PC-9 (cell line): ENCODE measurements around the gene DISC1. TPM values are rescaled to one million over a fixed set of nuclear protein-coding genes. Genes with fewer than 3 reads are reported as not detected.

Source experiments
- BruUV-seq: library from RNA; stranded (reverse); fragments of 400-500 nt; replicated peaks from 2 replicates; lab custom pipeline; 2021; lab: Mats Ljungman, UMichigan
- CTCF ChIA-PET: fragments of 300-600 bp; sonication (Branson Sonifier 250); formaldehyde crosslinking; loops from one replicate; lab custom pipeline; 2022; ENCODE audit warnings: antibody characterized with exemption; lab: Charles Lee
- POLR2A ChIA-PET: fragments of 300-600 bp; sonication (Branson Sonifier 250); formaldehyde crosslinking; loops from one replicate; lab custom pipeline; 2022; ENCODE audit warnings: antibody characterized with exemption; ENCODE audit not compliant: unreplicated experiment; lab: Charles Lee
- DNase-seq, 2 experiments: peaks; one replicate each; pipeline versions ENCODE4 v3.0.0 to v3.0.0-alpha.2; 2015 to 2022; ENCODE audit warnings: mixed read lengths in 1 of 2
- H2AFZ ChIP-seq: fragments of 200-600 bp; sonication (generic); 2 replicates; pipeline ENCODE4 v1.8.1; 2017; ENCODE audit warnings: antibody characterized with exemption
- H3F3A ChIP-seq: fragments of 200-600 bp; sonication (generic); 2 replicates; pipeline ENCODE4 v1.8.1; 2017; ENCODE audit warnings: antibody characterized with exemption, mild to moderate bottlenecking, low read depth; ENCODE audit not compliant: insufficient read depth
- H3K27ac ChIP-seq: fragments of 200-600 bp; sonication (generic); 2 replicates; pipeline ENCODE4 v1.6.1; 2016; ENCODE audit warnings: mixed run types
- H3K27me3 ChIP-seq: fragments of 200-600 bp; sonication (generic); 2 replicates; pipeline ENCODE4 v1.6.1; 2016; ENCODE audit warnings: low read depth, mixed run types; ENCODE audit not compliant: insufficient read depth
- H3K36me3 ChIP-seq: fragments of 200-600 bp; sonication (generic); 2 replicates; pipeline ENCODE4 v1.6.1; 2016; ENCODE audit warnings: low read depth, mixed run types
- H3K4me1 ChIP-seq: fragments of 200-600 bp; sonication (generic); replicated peaks from 2 replicates; pipeline ENCODE4 v1.6.1; 2016; ENCODE audit warnings: mixed run types; ENCODE audit not compliant: insufficient read depth
- H3K4me2 ChIP-seq: fragments of 200-600 bp; sonication (generic); 2 replicates; pipeline ENCODE4 v1.6.1; 2017; ENCODE audit warnings: mixed run types
- H3K4me3 ChIP-seq: fragments of 200-600 bp; sonication (generic); 2 replicates; pipeline ENCODE4 v1.6.1; 2016; ENCODE audit warnings: mixed run types
- H3K79me2 ChIP-seq: fragments of 200-600 bp; sonication (generic); 2 replicates; pipeline ENCODE4 v1.6.1; 2017; ENCODE audit warnings: low read depth, mixed run types
- H3K9me2 ChIP-seq: fragments of 200-600 bp; sonication (generic); 2 replicates; pipeline ENCODE4 v1.8.1; 2017; ENCODE audit warnings: mild to moderate bottlenecking; ENCODE audit not compliant: insufficient read depth
- H3K9me3 ChIP-seq: fragments of 200-600 bp; sonication (generic); 2 replicates; pipeline ENCODE4 v1.8.1; 2016; ENCODE audit warnings: low read depth; ENCODE audit not compliant: insufficient read depth
- H4K20me1 ChIP-seq: fragments of 200-600 bp; sonication (generic); 2 replicates; pipeline ENCODE4 v1.8.1; 2017; ENCODE audit not compliant: insufficient read depth
- CTCF ChIP-seq: fragments of 200-600 bp; sonication (generic); conservative IDR thresholded peaks from 2 replicates; pipeline ENCODE4 v1.6.1; 2017; ENCODE audit warnings: mixed run types, antibody characterized with exemption, mild to moderate bottlenecking, moderate library complexity
- EZH2 ChIP-seq: fragments of 200-600 bp; sonication (generic); IDR thresholded peaks from 2 replicates; pipeline ENCODE4 v1.8.0; 2017; ENCODE audit warnings: antibody characterized with exemption, low read depth
- intact Hi-C: fragments of 100-400 bp; cut with micrococcal nuclease; formaldehyde crosslinking; loops from one replicate; pipeline ENCODE4 v1.10.0; 2022; ENCODE audit not compliant: unreplicated experiment
- total RNA-seq: library from RNA; stranded (reverse); gene quantifications from 2 replicates; pipeline ENCODE4 v1.2.3, GENCODE V29; 2021

The DISC1 gene
- total RNA-seq, 1 experiment from 2014 or later: 7.4 TPM

GRCh38 chr1:231601824-231602672 lies 24.5 kb upstream of the DISC1 start:
- no peak overlapping the region for H3K4me2 ChIP-seq
- H3K9me3 ChIP-seq: no peaks in the 10 kb centered on the region
- intact Hi-C loops: loop anchor here (5.0 to 10.0 kb wide), 3 partner anchors 390 to 967 kb away; no protein-coding TSS in a partner anchor
- POLR2A ChIA-PET: interaction anchor here (0.6 kb wide), 2 partner anchors 195 to 264 kb away, joined by 7 to 9 read pairs; partner anchors contain the start of genes EXOC8 and SPRTN
- H2AFZ ChIP-seq: no peak overlapping the region
- H3K79me2 ChIP-seq: no peaks in the 10 kb centered on the region
- no peaks in the 10 kb centered on the region for H3K9me2 ChIP-seq
- DNase-seq: no peak
- no peaks in the 10 kb centered on the region for H3K27me3 ChIP-seq
- no peak overlapping the region for H3K27ac ChIP-seq
- H3K4me3 ChIP-seq: no peak overlapping the region
- no TSS peak for BruUV-seq
- H3K4me1 ChIP-seq: peaks cover 11% of the 10 kb centered on the region
- H3K36me3 ChIP-seq: no peaks in the 10 kb centered on the region
- no peaks in the 10 kb centered on the region; the same call in 1 of the 2 replicates for H4K20me1 ChIP-seq
- no peaks in the 10 kb centered on the region; the same call in 1 of the 2 replicates for H3F3A ChIP-seq
- CTCF ChIA-PET: no interaction called here
- TF ChIP-seq CTCF (no peak), EZH2 (no peak)

- Histone ChIP-seq H3K27ac (no peak overlapping the region), H3K9me2 (no peaks in the 10 kb centered on the region), H3K4me1 (peaks cover 12% of the 10 kb centered on the region), H3K27me3 (no peaks in the 10 kb centered on the region), H3K9me3 (no peaks in the 10 kb centered on the region), H4K20me1 (no peaks in the 10 kb centered on the region; the same call in 1 of the 2 replicates), H3K4me3 (0 out of 2 replicates have a peak overlapping the region, but pooled peaks have one; percentile 66), H3K36me3 (no peaks in the 10 kb centered on the region), H2AFZ (no peak overlapping the region), H3K79me2 (no peaks in the 10 kb centered on the region), H3F3A (no peaks in the 10 kb centered on the region; the same call in 1 of the 2 replicates), H3K4me2 (peak overlapping the region; percentile 95; the same call in 1 of the 2 replicates)
- POLR2A ChIA-PET: interaction anchor here (0.6 kb wide), 1 partner anchor 265 kb away, joined by 7 read pairs; the partner anchor contains the start of genes EXOC8 and SPRTN
- DNase-seq: no peak
- no peak for TF ChIP-seq EZH2
- no TSS peak for BruUV-seq
- intact Hi-C loops: loop anchor here (5.0 to 10.0 kb wide), 3 partner anchors 390 to 968 kb away; no protein-coding TSS in a partner anchor
- CTCF ChIA-PET: no interaction called here
Measured at GRCh38 chr1:231602673-231602984, 24.0 kb upstream of the DISC1 start.

GRCh38 chr1:231603598-231604275 lies 22.9 kb upstream of the DISC1 start:
- peak; percentile 40 to 53 for DNase-seq
- BruUV-seq: no TSS peak
- peak; percentile 83 for TF ChIP-seq CTCF
- no peak for TF ChIP-seq EZH2
- intact Hi-C loops: loop anchor here (5.0 to 10.0 kb wide), 3 partner anchors 391 to 969 kb away; no protein-coding TSS in a partner anchor
- Histone ChIP-seq H2AFZ (peak overlapping the region; percentile 85), H4K20me1 (no peaks in the 10 kb centered on the region; the same call in 1 of the 2 replicates), H3K4me2 (peak overlapping the region; percentile 95), H3K36me3 (no peaks in the 10 kb centered on the region), H3F3A (no peaks in the 10 kb centered on the region; the same call in 1 of the 2 replicates), H3K27me3 (no peaks in the 10 kb centered on the region), H3K4me1 (peaks cover 12% of the 10 kb centered on the region), H3K27ac (no peak overlapping the region), H3K9me2 (no peaks in the 10 kb centered on the region), H3K79me2 (no peaks in the 10 kb centered on the region), H3K9me3 (no peaks in the 10 kb centered on the region), H3K4me3 (peak overlapping the region; percentile 66)
- ChIA-PET CTCF (interaction anchor here (0.6 to 0.8 kb wide), 4 partner anchors 146 to 629 kb away, joined by 3 to 10 read pairs (median 8); no protein-coding TSS in a partner anchor), POLR2A (interaction anchor here (0.7 kb wide), 1 partner anchor 9 kb away, joined by 3 read pairs; no protein-coding TSS in a partner anchor)
